ENCODE results near the gene SLAMF9. TPM values are rescaled to one million over a fixed set of nuclear protein-coding genes. Genes with fewer than 3 reads are reported as not detected.

SLAMF9 gene
- total RNA-seq, 1 experiment from 2014 or later, result not detected

GRCh38 chr1:159994896-159995295 lies 40.9 kb upstream of the SLAMF9 start:
- no peaks in the 10 kb centered on the region for H3K4me1 ChIP-seq (ENCODE audit: control insufficient read depth, insufficient read depth, low read length)
- TF ChIP-seq CTCF (IDR thresholded peaks at IDR 0.05) (no peak), TCF7L2 (IDR thresholded peaks at IDR 0.05; ENCODE audit: low read depth, low read length) (no peak), REST (IDR thresholded peaks at IDR 0.05; ENCODE audit: insufficient read depth in 1 of 2, low read depth in 2 of 2, low read length in 1 of 2) (no peak), POLR2AphosphoS5 (IDR thresholded peaks at IDR 0.05; ENCODE audit: low read depth, low read length) (no peak), SIN3A (IDR thresholded peaks at IDR 0.05; ENCODE audit: borderline replicate concordance, insufficient read depth, low read depth, low read length) (no peak)
- BruUV-seq (replicated peaks), result no TSS peak
- no peak overlapping the region for H3K4me3 ChIP-seq (ENCODE audit: low read depth in 2 of 2, low read length in 2 of 2)
- H3K27ac ChIP-seq (ENCODE audit: low read length), result no peak overlapping the region
- ATAC-seq, result no peak
- POLR2A ChIA-PET, result no interaction called here
- intact Hi-C loops (cut with micrococcal nuclease; ENCODE audit: unreplicated experiment), result no loop called here
- no peaks in the 10 kb centered on the region for H3K9me3 ChIP-seq (ENCODE audit: control insufficient read depth, insufficient read depth, low read depth, low read length)
- peaks cover 4% of the 10 kb centered on the region for H3K27me3 ChIP-seq (ENCODE audit: control insufficient read depth, insufficient read depth, low read length)
- in situ Hi-C loops (cut with HindIII; ENCODE audit: low pct_unique_long_range_greater_than_20kb, low sequenced_read_pairs), result no loop called here
- H3K36me3 ChIP-seq (ENCODE audit: control insufficient read depth, insufficient read depth, low read length), result no peaks in the 10 kb centered on the region
- no peak for DNase-seq (ENCODE audit: low read depth, low spot score)
- CTCF ChIA-PET, result interaction anchor here (0.6 kb wide), 1 partner anchor 13 kb away, joined by 6 read pairs; no protein-coding TSS in a partner anchor

- TF ChIP-seq POLR2AphosphoS5 (IDR thresholded peaks at IDR 0.05; ENCODE audit: low read depth, low read length) (no peak), REST (IDR thresholded peaks at IDR 0.05; ENCODE audit: insufficient read depth in 1 of 2, low read depth in 2 of 2, low read length in 1 of 2) (no peak), TCF7L2 (IDR thresholded peaks at IDR 0.05; ENCODE audit: low read depth, low read length) (no peak), CTCF (IDR thresholded peaks at IDR 0.05) (no peak), SIN3A (IDR thresholded peaks at IDR 0.05; ENCODE audit: borderline replicate concordance, insufficient read depth, low read depth, low read length) (no peak)
- Histone ChIP-seq H3K9me3 (ENCODE audit: control insufficient read depth, insufficient read depth, low read depth, low read length) (no peaks in the 10 kb centered on the region), H3K36me3 (ENCODE audit: control insufficient read depth, insufficient read depth, low read length) (no peaks in the 10 kb centered on the region), H3K27me3 (ENCODE audit: control insufficient read depth, insufficient read depth, low read length) (peaks cover 4% of the 10 kb centered on the region), H3K27ac (ENCODE audit: low read length) (no peak overlapping the region), H3K4me3 (ENCODE audit: low read depth in 2 of 2, low read length in 2 of 2) (no peak overlapping the region), H3K4me1 (ENCODE audit: control insufficient read depth, insufficient read depth, low read length) (no peaks in the 10 kb centered on the region)
- no TSS peak for BruUV-seq (replicated peaks)
- in situ Hi-C loops (cut with HindIII; ENCODE audit: low pct_unique_long_range_greater_than_20kb, low sequenced_read_pairs) (no loop called here), intact Hi-C loops (cut with micrococcal nuclease; ENCODE audit: unreplicated experiment) (no loop called here)
- ChIA-PET POLR2A (no interaction called here), CTCF (interaction anchor here (0.7 to 1.1 kb wide), 3 partner anchors 10 to 213 kb away, joined by 3 to 5 read pairs (median 4); partner anchors contain the start of gene DUSP23)
- DNase-seq (ENCODE audit: low read depth, low spot score), result no peak
- no peak for ATAC-seq
Observed at GRCh38 chr1:159993911-159994310, 39.9 kb upstream of the SLAMF9 start.
